Measurements from ENCODE around the gene SPTA1.

The SPTA1 gene

DNA sequence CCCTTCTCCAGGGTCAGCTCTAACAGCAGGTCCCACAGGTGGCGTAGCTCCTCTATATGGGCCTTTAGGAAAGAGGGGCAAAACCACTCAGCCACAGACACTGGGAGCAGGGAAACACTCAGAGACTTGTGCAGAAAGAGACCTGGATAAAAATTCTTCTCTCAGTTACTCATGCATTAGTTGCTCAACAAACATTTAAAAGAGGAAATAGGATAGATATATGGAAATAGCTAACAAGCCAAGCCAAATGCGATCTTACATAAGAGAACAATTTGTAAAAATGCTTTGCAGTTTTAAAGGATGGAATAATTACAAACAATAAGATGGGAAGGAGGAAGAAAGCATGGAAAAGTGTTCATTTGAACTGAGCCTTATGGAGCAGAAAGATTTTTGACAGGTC is 4.9 kb downstream of the SPTA1 start:
- no peak for DNase-seq

DNA sequence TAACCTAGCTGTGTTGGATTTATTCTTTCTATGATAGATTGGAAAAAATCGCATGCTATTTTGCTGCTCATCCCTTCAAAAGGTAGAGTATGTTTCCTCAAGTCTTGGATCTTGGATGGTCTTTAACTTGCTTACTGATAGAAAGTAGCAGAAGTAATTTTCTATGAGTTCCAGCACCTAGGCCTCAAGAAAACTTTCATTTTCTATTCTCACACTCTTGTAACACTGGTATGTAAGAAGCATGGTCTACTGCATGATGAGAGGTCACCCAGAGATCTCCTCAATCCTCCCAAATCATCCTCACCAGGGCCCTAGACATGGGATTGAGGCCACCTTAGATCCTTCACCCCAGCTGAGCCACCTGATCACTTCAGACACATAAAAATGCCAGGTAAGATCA is 7.2 kb downstream of the SPTA1 start:
- no peak for DNase-seq

DNA sequence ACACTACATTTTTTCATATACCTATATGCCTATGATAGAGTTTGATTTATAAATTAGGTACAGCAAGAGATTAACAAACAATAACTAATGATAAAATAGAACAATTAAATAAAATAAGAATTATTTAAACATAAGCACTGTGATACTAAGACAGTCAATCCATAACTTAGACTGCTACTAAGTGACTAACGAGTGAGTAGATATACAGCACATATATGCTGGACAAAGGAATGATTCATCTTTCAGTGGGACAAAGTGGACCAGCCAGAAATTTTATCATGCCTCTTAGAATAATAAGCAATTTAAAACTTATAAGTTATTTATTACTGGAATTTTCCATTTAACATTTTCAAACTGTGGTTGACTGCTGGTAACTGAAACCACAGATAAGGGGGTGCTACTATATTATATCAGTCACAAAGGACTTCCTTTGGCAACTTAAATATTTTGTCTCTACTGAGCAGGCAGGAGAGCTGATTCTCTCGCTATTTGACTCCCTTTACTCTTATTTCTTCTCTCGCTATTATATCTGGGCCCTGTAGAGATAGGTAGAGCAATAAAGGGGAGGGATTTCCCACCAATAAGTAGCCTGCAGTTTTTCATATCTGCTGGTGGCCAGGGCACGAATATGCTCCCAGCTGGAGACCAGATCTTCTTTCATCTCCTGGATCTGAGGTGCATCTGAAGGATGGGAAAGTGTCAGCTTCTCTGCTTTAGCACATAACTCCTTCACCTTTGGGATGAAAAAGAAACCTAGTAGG is 10.8 kb downstream of the SPTA1 start:
- no peak for DNase-seq

DNA sequence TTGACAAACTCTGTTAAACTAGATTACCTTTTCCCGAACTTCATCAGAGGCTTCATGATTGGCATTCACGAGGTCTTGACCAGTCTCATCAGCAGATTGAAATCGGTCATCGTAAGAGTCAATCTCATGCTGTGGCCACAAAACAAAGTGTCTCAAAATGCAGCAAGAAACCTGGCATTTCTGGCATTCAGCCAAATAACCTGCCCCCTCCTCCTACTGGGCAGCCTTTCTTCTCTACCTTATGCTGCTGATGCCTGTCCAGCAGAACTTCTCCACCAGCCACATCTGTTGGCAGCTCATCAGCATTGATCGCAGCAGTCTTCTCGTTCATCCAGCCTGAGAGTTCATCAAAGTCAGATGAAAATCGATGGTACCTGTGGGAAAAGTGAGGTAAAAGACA is 12.2 kb downstream of the SPTA1 start:
- DNase-seq: no peak

DNA sequence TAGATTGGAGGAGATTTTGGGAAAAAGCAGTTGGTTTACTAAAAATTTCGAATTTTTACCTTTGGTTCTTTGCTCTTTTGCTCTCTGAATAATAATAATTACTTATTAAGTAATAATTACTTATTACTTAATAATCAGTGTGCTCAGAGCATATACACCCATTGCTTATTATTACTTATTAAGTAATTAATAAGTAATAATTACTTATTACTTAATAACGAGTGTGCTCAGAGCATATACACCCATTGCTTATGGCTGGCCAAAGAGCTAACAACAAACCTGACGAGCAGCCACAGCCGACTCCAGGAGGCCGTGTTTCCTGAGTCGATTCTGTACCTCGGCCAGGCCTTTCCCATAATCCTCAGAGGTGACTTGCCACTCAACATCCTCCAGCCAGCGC is 20.5 kb downstream of the SPTA1 start:
- DNase-seq: no peak

DNA sequence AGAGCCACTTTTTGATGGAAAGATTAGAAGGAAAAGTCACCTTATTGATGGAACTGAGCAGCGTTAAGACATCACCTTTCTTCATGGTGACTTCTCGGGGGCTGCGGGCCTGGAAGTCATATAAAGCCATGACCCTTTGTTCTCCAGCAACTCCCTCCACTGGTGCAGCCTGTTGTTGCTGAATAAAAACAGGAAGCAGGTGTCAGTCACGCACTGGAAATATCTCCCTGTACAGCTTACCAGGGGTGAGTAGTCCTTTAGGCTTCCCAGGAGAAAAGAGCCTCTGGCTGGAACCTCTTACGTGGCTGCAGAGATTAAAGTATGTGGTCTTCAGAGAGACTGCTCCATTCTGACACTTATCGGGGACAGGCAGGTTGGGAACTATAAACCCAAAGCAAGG is 31.9 kb downstream of the SPTA1 start:
- no peak for DNase-seq

DNA sequence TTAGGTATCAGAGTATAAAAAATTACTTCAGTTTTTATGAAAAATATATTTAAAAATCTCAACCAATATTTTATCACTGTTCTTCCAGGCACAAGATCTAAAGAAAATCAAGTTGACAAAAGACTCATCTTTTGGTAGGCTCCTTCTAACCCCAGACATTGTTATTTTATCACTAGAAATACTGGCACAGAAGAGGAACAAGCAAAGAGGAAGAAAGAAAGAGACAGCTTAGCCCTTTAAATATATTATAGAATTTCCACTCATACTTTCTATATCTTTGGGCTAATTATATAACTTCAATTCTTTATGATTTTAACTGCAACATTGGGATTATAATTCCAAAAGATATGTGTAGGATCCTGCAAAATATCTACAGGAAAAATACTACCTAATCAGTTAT is 32.4 kb downstream of the SPTA1 start:
- no peak for DNase-seq

DNA sequence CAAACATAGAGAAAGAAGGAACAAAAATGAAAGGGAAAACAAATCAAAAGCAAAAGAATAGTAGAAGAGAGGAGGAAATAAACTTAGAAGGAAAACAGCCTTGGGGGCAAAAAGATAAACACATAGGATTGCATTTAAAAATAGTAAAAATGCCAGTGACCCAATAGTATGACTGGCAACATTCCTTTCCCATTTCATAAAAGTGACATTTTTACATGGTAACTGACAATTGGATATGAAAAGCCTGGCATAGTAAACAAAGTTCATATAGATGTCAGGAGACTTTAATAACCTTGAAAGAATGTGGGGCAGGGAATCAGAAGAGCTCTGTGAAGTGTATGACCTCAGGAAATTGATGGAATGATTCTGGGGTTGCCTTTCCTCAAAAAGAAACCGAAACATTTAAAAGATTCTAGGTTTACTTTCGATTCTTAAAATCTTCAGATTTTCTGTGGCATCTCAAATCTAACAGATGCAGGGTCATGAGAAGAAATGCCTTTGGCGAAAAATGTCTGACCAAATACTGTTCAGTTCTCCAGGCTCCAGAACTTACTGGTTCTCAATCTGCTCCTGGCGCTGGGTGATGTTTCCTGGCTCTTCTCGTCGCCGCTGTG is 33.7 kb downstream of the SPTA1 start:
- no peak for DNase-seq

DNA sequence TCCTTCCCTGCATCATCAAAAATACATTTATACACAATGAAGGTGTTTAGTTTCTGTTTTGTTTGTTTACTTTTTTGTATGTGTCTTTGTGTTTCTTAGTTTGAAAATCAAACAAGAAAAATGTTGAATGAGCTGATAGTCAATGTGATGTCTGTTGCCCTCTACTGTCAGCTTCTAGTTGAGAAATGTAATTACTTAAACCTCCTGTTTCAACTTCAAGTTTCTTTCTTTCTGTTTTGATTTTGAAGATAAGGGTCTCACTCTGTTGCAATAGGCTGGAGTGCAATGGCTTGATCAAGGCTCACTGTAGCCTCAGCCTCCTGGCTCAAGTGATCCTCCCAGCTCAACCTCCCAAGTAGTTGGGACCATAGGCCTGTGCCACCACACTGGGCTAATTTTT is 37.5 kb downstream of the SPTA1 start:
- no peak for DNase-seq

DNA sequence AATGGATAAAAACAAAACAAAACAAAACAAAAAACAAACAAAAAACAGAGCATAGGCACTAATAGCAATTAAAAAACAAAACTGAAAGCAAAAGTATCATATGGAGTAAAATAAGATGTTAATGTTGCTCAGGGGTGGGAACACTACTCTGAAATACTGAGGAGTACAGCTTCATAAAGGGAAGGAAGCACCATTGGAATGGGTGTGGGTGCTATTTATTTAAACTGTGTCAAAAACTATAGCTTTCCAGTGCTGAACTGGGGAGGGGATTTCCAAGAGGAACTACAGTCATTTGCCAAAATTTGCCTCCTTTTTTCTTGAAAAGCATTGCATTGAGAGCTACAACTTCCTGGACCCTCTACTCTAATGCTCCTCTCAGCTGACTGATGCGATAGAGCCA is 40.0 kb downstream of the SPTA1 start:
- no peak for DNase-seq

DNA sequence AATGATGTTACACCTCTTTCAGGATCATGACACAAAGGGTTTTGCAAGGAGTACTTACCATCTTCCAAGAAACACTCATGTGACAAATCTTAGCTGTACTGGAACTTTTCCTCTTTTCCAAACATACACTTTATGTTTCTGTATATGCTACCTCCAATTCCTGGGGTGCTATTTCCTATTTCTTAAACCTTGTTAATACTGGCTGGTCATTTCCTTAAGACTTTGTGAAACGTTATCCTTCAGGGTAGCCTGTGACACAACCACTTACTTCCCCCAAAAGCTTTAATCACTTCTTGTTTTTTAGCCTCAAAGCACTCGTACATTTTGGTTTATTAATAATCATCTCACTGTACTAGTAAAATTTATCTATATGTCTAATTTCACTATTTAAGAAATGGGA is 42.1 kb downstream of the SPTA1 start:
- DNase-seq: no peak

DNA sequence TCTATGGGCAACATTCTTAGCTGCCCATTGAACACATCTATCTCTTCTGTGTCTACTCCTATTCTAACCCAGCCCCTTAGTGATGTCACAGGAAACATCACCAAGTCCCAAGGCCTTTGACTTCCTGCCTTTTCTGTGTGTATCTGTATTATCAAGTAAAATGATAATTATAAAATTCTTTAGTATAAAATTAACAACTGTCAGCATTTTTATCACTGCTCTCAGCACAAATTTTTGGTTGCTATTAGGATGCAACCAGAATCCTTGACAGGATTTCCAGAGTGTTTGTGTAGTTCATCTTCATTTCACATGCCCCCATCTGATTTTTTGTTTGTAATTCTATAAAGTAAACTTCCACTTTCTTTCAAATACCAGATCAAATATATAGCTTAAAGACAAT is 47.6 kb downstream of the SPTA1 start:
- no peak for DNase-seq

DNA sequence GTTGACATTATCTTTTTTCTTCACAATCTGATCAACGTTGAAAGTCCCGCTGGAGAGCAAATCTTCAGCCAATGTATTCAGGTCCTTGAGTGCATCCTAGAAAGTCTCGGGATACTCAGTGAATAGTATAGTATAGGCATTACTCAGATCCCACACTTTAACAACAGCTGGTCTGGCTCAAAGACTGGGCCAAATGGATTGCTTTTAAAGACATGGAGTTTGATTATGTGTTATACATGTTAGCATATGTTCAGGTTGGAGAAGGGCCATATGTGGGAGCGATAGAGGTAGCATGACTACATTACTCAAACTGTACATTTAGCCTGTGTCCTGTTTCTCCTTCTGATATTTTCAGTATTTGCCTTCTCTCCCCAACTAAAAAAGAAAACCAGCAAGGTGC is 48.4 kb downstream of the SPTA1 start:
- no peak for DNase-seq

DNA sequence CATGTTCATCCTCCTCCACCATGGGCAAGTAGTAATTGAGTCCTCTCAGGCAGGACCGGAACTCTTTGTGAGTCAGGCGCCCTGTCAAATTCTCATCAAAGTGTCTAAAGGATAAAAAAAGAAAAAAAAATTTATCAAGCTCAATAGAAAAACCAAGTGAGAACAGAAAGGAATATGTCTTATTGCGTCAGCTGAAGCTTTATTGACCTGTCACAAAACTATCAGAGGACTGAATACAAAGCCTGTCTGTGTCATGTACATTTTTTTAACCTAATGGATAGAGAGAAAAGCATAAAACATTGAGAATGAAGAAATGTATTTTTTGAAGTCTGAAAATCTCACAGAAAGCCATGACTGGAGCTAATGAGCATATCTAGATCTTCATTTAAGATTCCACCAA is 72.8 kb downstream of the SPTA1 start:
- no peak for DNase-seq

DNA sequence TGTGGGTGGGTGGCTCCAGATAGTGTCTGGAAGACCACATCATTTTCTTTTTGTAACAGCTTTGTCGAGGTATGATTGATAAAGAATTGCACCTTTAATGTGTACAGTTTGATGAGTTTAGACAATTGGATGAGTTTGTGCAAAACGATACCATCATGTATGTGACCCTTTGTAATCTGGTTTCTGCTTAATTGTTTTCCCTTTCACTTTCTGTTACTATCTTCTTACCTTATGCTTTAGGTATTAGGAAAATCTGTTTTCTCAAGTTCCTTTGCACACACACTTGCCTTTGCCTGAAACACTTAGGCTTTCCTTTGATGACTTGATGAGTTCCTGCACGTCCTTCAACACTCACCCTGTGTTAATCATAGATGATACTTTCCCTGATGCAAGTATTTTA is 74.6 kb downstream of the SPTA1 start:
- DNase-seq: no peak

DNA sequence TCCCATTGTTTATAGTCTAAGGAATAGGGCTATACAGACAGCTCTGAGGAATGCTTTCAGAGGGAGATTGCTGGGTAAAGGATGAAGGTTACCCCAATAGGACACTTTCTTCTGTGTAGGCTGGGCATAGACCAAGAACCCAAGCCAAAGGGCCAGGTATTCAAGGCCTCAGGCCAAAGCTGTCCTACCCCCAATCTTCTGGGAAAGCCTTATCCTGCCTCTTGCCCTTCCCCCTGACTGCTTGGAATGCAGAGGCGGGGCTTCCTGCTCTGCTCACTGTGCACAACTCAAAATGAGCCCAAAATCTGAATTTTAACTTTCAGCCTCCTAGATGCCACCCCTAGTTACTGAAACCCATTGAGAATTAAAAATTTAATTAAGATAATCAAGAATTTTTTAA is 79.2 kb downstream of the SPTA1 start:
- DNase-seq: no peak

DNA sequence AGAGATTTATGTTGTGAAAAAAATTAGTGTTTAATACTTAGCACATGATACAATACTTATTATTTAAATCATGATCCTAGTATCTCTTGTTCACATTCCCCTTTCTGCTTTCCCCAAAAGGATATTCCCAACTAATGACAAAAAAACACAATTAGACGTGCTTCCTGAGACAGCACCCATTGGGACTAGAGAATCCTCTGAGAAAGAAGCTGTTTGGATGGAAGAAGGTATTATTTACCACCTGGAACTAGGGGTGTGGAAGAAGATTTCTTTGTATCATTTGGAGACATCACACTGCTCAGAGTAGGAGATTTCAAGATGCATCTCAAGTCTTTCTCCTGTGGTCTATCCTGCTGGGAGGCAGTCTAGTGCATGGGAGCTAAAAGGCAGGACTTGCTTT is 81.5 kb downstream of the SPTA1 start, which contains the start of gene OR10Z1:
Gene OR10Z1 (plus strand): TSS at position 301 of the 400 bp plus-strand sequence. CDS start 1,171 bp downstream, outside the sequence.
- DNase-seq: no peak

DNA sequence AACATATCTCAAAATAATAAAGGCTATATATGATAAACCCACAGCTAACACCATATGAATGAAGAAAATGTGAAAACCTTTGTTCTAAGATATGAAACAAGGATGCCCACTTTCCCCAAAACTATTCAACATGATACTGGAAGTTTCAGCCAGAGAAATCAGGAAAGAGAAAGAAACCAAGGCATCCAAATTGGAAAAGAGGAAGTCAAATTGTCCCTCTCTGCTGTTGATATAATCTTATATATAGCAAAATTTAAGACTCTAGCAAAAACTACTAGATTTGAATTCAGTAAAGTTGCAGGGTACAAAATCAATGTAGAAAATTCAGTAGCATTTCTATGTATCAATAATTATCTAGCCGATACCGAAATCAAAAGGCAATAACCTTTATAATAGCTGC is 85.8 kb downstream of the SPTA1 start:
- no peak for DNase-seq

DNA sequence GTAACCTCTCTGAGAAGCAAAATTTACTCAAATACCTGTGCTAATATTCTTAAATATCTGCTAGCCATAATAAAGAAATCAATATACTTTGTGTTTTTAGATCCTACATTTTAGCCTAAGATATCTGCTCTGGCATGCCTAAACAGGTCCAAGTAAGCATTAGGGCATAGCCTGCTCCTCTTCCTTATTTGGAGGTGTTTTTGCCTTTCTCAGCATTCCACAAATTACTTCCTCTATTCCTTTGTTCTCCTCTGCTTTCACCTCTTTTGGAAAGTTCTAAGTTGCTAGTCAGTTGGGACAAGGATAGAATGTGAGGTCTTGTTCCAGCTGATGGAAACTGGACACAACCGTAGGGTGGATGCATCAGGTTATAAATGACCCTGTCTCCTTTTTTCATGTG is 99.6 kb downstream of the SPTA1 start:
- DNase-seq: no peak

DNA sequence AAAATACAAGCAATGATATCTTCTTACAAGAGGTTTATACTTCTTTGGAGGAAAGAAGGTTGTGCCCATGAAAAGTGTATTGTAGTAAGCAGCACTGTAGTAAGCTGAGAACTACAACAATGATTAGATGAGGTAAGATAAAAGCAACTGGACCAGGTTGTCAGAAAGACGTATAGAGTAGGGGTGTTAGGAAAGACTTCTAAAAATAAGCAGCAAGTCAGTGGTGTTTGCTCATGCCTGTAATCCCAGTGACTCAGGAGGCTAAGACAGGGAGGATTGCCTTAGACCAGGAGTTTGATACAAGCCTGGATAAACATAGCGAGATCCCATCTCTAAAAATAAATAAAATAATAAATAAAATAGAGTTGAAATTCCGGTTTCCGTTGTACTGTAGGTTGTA is 102.6 kb downstream of the SPTA1 start:
- DNase-seq: no peak

DNA sequence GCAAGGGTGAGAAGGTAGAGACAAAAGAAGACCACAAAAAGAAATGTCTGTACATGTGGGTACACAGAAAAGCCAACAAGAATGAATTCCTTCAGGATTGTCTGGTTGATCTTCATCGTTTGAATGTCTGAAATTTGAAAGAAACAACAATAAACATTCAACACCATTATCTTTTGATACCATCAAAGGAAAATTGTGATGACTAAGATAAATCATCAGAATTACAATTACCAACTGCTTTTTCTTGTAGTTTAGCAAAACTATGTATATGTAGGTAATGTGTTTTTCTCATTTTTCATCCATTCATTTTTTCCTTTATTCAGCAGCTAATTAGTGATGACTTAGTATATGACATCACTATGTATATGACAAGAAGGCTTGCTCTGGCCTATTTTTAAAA is 106.8 kb downstream of the SPTA1 start, which contains the start of gene OR10X1:
Gene OR10X1 (minus strand): TSS at position 167 of the 400 bp plus-strand sequence. CDS start 0 bp downstream, at position 167.
- no peak for DNase-seq

DNA sequence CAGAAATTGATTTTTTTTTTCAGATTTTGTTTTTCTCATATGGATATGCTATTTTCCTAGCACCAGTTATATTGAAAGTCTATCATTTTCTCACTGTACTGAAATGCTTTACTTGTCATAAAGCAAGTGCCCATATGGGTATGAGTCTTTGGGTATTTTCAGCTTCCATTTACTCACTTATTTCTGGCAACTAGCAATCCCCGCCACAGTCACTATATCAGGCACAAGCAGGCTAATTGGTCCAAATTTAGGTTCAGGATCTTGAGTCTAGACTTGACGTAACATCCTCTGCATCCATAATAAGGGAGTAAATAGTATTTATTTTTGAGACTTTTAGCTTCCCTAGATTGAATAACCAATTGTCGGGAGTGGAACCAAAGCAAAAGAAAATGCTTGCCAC is 109.0 kb downstream of the SPTA1 start:
- DNase-seq: no peak

DNA sequence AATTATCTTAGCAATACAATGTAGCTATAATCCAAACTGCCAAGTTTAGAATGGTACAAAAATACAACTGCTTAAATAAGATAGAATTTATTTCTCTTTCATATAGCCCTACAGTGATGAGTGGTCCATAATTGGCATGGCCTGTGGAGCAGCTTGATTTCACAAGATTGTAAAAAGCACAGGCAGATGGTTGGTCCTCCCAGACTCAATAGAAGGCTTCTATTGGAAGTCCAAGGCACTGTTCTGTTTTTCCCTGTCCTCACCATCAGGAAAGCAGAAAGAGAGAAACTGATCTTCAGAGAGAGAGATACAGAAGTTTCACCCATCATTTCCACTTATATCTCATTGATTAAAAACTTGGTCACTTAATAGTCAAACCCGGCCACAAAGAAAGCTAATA is 114.3 kb downstream of the SPTA1 start:
- no peak for DNase-seq

DNA sequence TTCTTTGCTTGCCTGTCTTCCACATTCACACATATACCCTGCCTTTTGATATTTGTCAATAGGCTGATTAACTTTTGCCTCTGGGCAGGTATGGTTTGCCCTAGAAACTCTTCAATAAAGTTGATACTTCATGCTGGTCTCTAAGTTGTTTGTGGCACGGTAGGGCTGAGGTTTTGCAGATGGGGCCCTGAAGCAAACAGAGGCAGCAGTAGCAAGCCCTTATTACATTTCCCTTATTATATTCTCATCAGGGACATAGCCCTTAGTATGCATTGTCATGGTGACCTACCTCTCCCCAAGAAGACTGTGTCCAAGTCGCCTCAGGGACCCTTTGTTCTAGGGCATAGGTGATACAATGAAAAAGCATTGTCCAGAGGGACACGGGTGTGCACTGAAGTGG is 116.0 kb downstream of the SPTA1 start, which contains the start of gene OR6P1:
Gene OR6P1 (minus strand): TSS at position 101 of the 400 bp plus-strand sequence. CDS start 6,976 bp downstream, outside the sequence.
- no peak for DNase-seq

DNA sequence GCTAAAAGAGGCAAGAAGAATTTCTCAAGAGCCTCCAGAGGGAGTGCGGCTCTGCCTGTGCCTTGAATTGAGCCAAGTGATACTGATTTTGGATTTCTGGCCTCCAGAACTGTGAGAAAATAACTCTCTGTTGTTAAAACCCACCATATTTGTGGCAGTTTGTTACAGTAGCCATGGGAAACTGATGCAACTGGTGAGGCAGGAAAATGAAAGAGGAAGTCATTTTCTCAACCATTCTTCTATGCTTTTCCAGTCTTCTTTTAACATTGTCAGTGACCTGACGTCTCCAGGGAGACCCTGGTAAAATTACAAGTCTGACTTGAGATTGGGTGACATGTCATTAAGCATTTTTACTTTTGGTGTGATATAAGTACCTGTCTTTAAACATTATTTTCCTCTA is 121.9 kb downstream of the SPTA1 start:
- DNase-seq: no peak
